HuH-7 (cell line): Measurements from ENCODE around the gene PPTC7.
"Not testable (repeated sequence)": the region's sequence is repeated elsewhere in the genome, so short reads cannot be mapped to it uniquely, and the experiment has no call there.

Experiments
- DNase-seq: peaks from one replicate; pipeline ENCODE4 v3.0.0; 2011; ENCODE audit warnings: low spot score

Gene PPTC7

GRCh38 chr12:110585231-110585799 lies 2.2 kb upstream of the PPTC7 start:
- DNase-seq: no peak

- DNase-seq: no peak
Observed at GRCh38 chr12:110582276-110583136, 612 bp downstream of the PPTC7 start.

GRCh38 chr12:110581931-110582275 lies 1.2 kb downstream of the PPTC7 start:
- DNase-seq: no peak

GRCh38 chr12:110579535-110580253 lies 3.4 kb downstream of the PPTC7 start:
- DNase-seq: no peak

GRCh38 chr12:110578694-110579534 lies 4.2 kb downstream of the PPTC7 start:
- no peak for DNase-seq

- no peak for DNase-seq
Observed at GRCh38 chr12:110577864-110578693, 5.0 kb downstream of the PPTC7 start.

- DNase-seq: no peak
Observed at GRCh38 chr12:110576504-110576903, 6.6 kb downstream of the PPTC7 start.

- peak; percentile 78 for DNase-seq
Observed at GRCh38 chr12:110575326-110575725, 7.8 kb downstream of the PPTC7 start.

GRCh38 chr12:110574717-110575230 lies 8.3 kb downstream of the PPTC7 start:
- not testable (repeated sequence) for DNase-seq

GRCh38 chr12:110574044-110574443 lies 9.1 kb downstream of the PPTC7 start:
- DNase-seq: no peak

- not testable (repeated sequence) for DNase-seq
Observed at GRCh38 chr12:110570798-110571197, 12.3 kb downstream of the PPTC7 start.

GRCh38 chr12:110569838-110570237 lies 13.3 kb downstream of the PPTC7 start:
- DNase-seq: not testable (repeated sequence)

- DNase-seq: no peak
Observed at GRCh38 chr12:110568752-110569151, 14.4 kb downstream of the PPTC7 start.

- DNase-seq: no peak
Observed at GRCh38 chr12:110566993-110567392, 16.1 kb downstream of the PPTC7 start.

GRCh38 chr12:110565894-110566871 lies 16.9 kb downstream of the PPTC7 start:
- no peak for DNase-seq

GRCh38 chr12:110564471-110564991 lies 18.6 kb downstream of the PPTC7 start:
- no peak for DNase-seq

- no peak for DNase-seq
Observed at GRCh38 chr12:110563702-110564470, 19.2 kb downstream of the PPTC7 start.

- not testable (repeated sequence) for DNase-seq
Observed at GRCh38 chr12:110562386-110562785, 20.7 kb downstream of the PPTC7 start.
